DOHH2 (cell line): ENCODE results near the gene CORO2B.

Experiments used
- H3F3A ChIP-seq: fragments of 200-600 bp; sonication (generic), shearing (Covaris generic); 2 replicates; pipeline ENCODE4 v1.6.0; 2016; ENCODE audit warnings: antibody characterized with exemption, mild to moderate bottlenecking; ENCODE audit not compliant: control insufficient read depth, insufficient read depth
- H3K27ac ChIP-seq: fragments of 200-600 bp; sonication (generic); 2 replicates; pipeline ENCODE4 v1.5.1; 2014; ENCODE audit warnings: low read depth, mild to moderate bottlenecking, low read length, moderate library complexity
- H3K27me3 ChIP-seq: fragments of 200-600 bp; sonication (generic); 2 replicates; pipeline ENCODE4 v1.6.1; 2014; ENCODE audit warnings: mild to moderate bottlenecking, low read length, mixed read lengths; ENCODE audit not compliant: control insufficient read depth
- H3K36me3 ChIP-seq: fragments of 200-600 bp; sonication (generic); 2 replicates; pipeline ENCODE4 v1.6.1; 2014; ENCODE audit warnings: mild to moderate bottlenecking, low read length, moderate library complexity, mixed read lengths; ENCODE audit not compliant: control insufficient read depth
- H3K4me1 ChIP-seq: fragments of 200-600 bp; sonication (generic); 2 replicates; pipeline ENCODE4 v1.6.1; 2014; ENCODE audit warnings: mild to moderate bottlenecking, low read length, mixed read lengths; ENCODE audit not compliant: control insufficient read depth
- H3K4me2 ChIP-seq: fragments of 200-600 bp; sonication (generic); 2 replicates; pipeline ENCODE4 v1.6.0; 2014; ENCODE audit warnings: mild to moderate bottlenecking, low read length, moderate library complexity
- H3K4me3 ChIP-seq: fragments of 200-600 bp; sonication (generic); 2 replicates; pipeline ENCODE4 v1.5.1; 2014; ENCODE audit warnings: mild to moderate bottlenecking, low read length, mixed read lengths
- H3K79me2 ChIP-seq: fragments of 200-600 bp; sonication (generic); 2 replicates; pipeline ENCODE4 v1.6.1; 2014; ENCODE audit warnings: mild to moderate bottlenecking, low read length, mixed read lengths; ENCODE audit not compliant: control insufficient read depth
- H3K9me2 ChIP-seq: fragments of 200-600 bp; sonication (generic); replicated peaks from 2 replicates; pipeline ENCODE4 v1.6.1; 2014; ENCODE audit warnings: mild to moderate bottlenecking, low read length, mixed read lengths; ENCODE audit not compliant: control insufficient read depth
- H3K9me3 ChIP-seq: fragments of 200-600 bp; sonication (generic); 2 replicates; pipeline ENCODE4 v1.6.1; 2014; ENCODE audit warnings: antibody characterized with exemption, low read length, mixed read lengths; ENCODE audit not compliant: control insufficient read depth, insufficient read depth
- H4K20me1 ChIP-seq: fragments of 200-600 bp; sonication (generic); 2 replicates; pipeline ENCODE4 v1.6.0; 2014; ENCODE audit warnings: low read depth, mild to moderate bottlenecking, antibody characterized with exemption, low read length, moderate library complexity; ENCODE audit not compliant: control insufficient read depth, insufficient read depth
- CTCF ChIP-seq: fragments of 200-600 bp; sonication (generic); IDR thresholded peaks from one replicate; pipeline ENCODE4 v1.5.1; 2014; ENCODE audit warnings: antibody characterized with exemption, mild to moderate bottlenecking, low read depth, low read length; ENCODE audit not compliant: poor library complexity, severe bottlenecking
- EZH2phosphoT487 ChIP-seq: fragments of 200-600 bp; sonication (generic); IDR thresholded peaks from 2 replicates; pipeline ENCODE4 v1.6.1; 2017; ENCODE audit warnings: borderline replicate concordance, mild to moderate bottlenecking, antibody characterized with exemption, low read length, moderate library complexity, mixed read lengths

The CORO2B gene

GRCh38 chr15:68637767-68638404, 59.1 kb downstream of the CORO2B start:
- Histone ChIP-seq H3K36me3 (no peaks in the 10 kb centered on the region), H3K79me2 (no peaks in the 10 kb centered on the region), H3K27ac (no peak overlapping the region), H3K4me3 (no peak overlapping the region), H3K9me2 (no peaks in the 10 kb centered on the region), H3K4me1 (peaks cover 44% of the 10 kb centered on the region), H3K4me2 (no peak overlapping the region), H3K9me3 (no peaks in the 10 kb centered on the region), H3K27me3 (no peaks in the 10 kb centered on the region), H4K20me1 (no peaks in the 10 kb centered on the region), H3F3A (no peaks in the 10 kb centered on the region)
- TF ChIP-seq CTCF (no peak), EZH2phosphoT487 (no peak)

GRCh38 chr15:68638953-68639515, 60.2 kb downstream of the CORO2B start:
- Histone ChIP-seq H3K4me2 (no peak overlapping the region), H3F3A (no peaks in the 10 kb centered on the region), H3K4me1 (peaks cover 33% of the 10 kb centered on the region), H3K36me3 (no peaks in the 10 kb centered on the region), H3K9me3 (no peaks in the 10 kb centered on the region), H4K20me1 (no peaks in the 10 kb centered on the region), H3K9me2 (no peaks in the 10 kb centered on the region), H3K4me3 (no peak overlapping the region), H3K79me2 (no peaks in the 10 kb centered on the region), H3K27ac (no peak overlapping the region), H3K27me3 (no peaks in the 10 kb centered on the region)
- no peak for TF ChIP-seq CTCF
- TF ChIP-seq EZH2phosphoT487 = no peak

GRCh38 chr15:68639926-68640600, 61.3 kb downstream of the CORO2B start:
- no peak for TF ChIP-seq CTCF
- no peak for TF ChIP-seq EZH2phosphoT487
- no peaks in the 10 kb centered on the region for H4K20me1 ChIP-seq
- H3K27me3 ChIP-seq = no peaks in the 10 kb centered on the region
- peaks cover 22% of the 10 kb centered on the region for H3K4me1 ChIP-seq
- no peaks in the 10 kb centered on the region for H3K79me2 ChIP-seq
- no peak overlapping the region for H3K4me3 ChIP-seq
- H3K9me3 ChIP-seq = no peaks in the 10 kb centered on the region
- no peaks in the 10 kb centered on the region for H3K9me2 ChIP-seq
- H3F3A ChIP-seq = no peaks in the 10 kb centered on the region
- no peaks in the 10 kb centered on the region for H3K36me3 ChIP-seq
- H3K27ac ChIP-seq = no peak overlapping the region
- no peak overlapping the region for H3K4me2 ChIP-seq
